A673 (cell line): ENCODE results near the gene SMIM38. TPM values are rescaled to one million over a fixed set of nuclear protein-coding genes. Genes with fewer than 3 reads are reported as not detected.
A peak's percentile ranks its signal among the peaks of the same experiment; 100 is the strongest.

ENCODE experiments used
- BruUV-seq: library from RNA; stranded (reverse); fragments of 400-500 nt; replicated peaks from 2 replicates; lab custom pipeline; 2021; lab: Mats Ljungman, UMichigan
- CTCF ChIA-PET: fragments of 300-600 bp; sonication (Branson Sonifier 250); formaldehyde crosslinking; loops from one replicate; lab custom pipeline; 2022; ENCODE audit warnings: antibody characterized with exemption; lab: Charles Lee
- POLR2A ChIA-PET: fragments of 300-600 bp; sonication (Branson Sonifier 250); formaldehyde crosslinking; loops from one replicate; lab custom pipeline; 2022; ENCODE audit warnings: antibody characterized with exemption; ENCODE audit not compliant: low non-redundant PET; lab: Charles Lee
- DNase-seq: peaks from one replicate; pipeline ENCODE4 v3.0.0-alpha.2; 2015; ENCODE audit warnings: low spot score
- H3K27ac ChIP-seq: fragments of 200-600 bp; sonication (generic); 2 replicates; pipeline ENCODE4 v1.5.1; 2016; ENCODE audit warnings: mixed run types, low read depth, mild to moderate bottlenecking, mixed read lengths, antibody characterized with exemption, low read length; ENCODE audit not compliant: poor library complexity, severe bottlenecking
- H3K27me3 ChIP-seq: fragments of 200-600 bp; sonication (generic); replicated peaks from 2 replicates; pipeline ENCODE4 v1.6.1; 2017; ENCODE audit warnings: mixed run types, low read depth, mild to moderate bottlenecking, mixed read lengths, antibody characterized with exemption, low read length; ENCODE audit not compliant: insufficient read depth, poor library complexity
- H3K36me3 ChIP-seq: fragments of 200-600 bp; sonication (generic); 2 replicates; pipeline ENCODE4 v1.6.1; 2016; ENCODE audit warnings: mixed run types, mild to moderate bottlenecking, mixed read lengths, antibody characterized with exemption, low read length; ENCODE audit not compliant: insufficient read depth, poor library complexity, severe bottlenecking
- H3K4me1 ChIP-seq: fragments of 200-600 bp; sonication (generic); 2 replicates; pipeline ENCODE4 v1.6.1; 2017; ENCODE audit warnings: mixed run types, mild to moderate bottlenecking, mixed read lengths, antibody characterized with exemption, low read length; ENCODE audit not compliant: insufficient read depth, poor library complexity, severe bottlenecking
- H3K4me3 ChIP-seq: fragments of 200-600 bp; sonication (generic); 2 replicates; pipeline ENCODE4 v1.5.1; 2016; ENCODE audit warnings: low read depth, mixed run types, mild to moderate bottlenecking, mixed read lengths, low read length; ENCODE audit not compliant: poor library complexity, severe bottlenecking
- H3K9me3 ChIP-seq: fragments of 200-600 bp; sonication (generic); 2 replicates; pipeline ENCODE4 v1.6.1; 2016; ENCODE audit warnings: mixed run types, low read depth, mild to moderate bottlenecking, mixed read lengths, antibody characterized with exemption, low read length; ENCODE audit not compliant: poor library complexity, severe bottlenecking
- EZH2 ChIP-seq: fragments of 200-600 bp; sonication (generic); IDR thresholded peaks from 2 replicates; pipeline ENCODE4 v1.6.1; 2017; ENCODE audit warnings: borderline replicate concordance, low read depth, mild to moderate bottlenecking, mixed read lengths, antibody characterized with exemption, low read length; ENCODE audit not compliant: poor library complexity, severe bottlenecking
- intact Hi-C: fragments of 100-400 bp; cut with micrococcal nuclease; formaldehyde crosslinking; loops from one replicate; pipeline ENCODE4 v1.10.0; 2022; ENCODE audit not compliant: unreplicated experiment
- total RNA-seq: library from RNA; stranded (reverse); gene quantifications from 2 replicates; pipeline ENCODE4 v1.2.3, GENCODE V29; 2021
- TF ChIP-seq, protein P1 (sequence below): fragments of 300-800, 200-600 bp; sonication (generic); conservative IDR thresholded peaks from 2 replicates; pipeline ENCODE4 v1.5.1; 2017; ENCODE audit warnings: low read depth, mild to moderate bottlenecking, antibody characterized with exemption, low read length, moderate library complexity, mixed read lengths

Gene SMIM38
- total RNA-seq, 1 experiment from 2014 or later: 0.88 TPM

DNA sequence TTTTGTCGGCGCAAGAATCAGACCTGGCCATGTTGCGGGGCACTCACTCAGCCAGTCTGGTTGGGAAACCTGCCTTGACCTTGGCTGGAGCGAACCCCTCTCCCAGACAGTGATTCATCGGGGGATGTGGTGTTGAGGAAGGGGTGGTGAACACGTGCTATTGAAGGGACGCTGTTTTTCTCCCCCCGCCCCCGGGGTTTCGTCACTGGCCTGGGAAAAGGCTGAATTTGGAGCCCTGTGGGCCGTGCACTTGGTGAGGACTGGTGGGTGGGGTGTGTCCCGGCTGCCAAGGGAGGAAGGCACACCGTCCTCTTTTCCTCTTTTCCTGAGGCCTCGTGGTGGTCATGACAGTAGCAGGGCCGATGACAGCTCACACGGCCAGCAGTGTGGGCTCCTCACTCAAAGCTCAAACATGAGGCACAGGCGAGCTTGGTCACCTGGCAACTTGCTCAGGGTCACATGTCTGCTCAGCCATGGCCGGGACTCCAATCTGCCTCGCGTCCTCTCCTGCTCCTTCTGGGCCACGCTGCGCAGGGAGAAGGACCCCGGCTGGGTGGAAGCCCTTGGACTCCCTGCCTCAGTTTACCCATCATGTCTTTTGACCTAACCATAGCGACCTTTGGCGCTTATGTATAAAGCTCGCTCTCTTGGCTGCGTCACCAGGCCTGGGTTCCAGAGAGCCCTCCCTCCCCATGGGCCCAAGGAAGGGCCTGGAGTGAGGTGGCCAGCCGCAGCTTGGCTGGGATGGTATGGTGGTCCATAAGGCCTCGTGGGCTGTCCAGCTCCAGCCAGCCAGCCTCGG is 49.4 kb downstream of the SMIM38 start:
- CTCF ChIA-PET: interaction anchor here (1.4 kb wide), 1 partner anchor 104 kb away, joined by 4 read pairs; no protein-coding TSS in a partner anchor
- BruUV-seq: no TSS peak
- TF ChIP-seq, protein P1, sequence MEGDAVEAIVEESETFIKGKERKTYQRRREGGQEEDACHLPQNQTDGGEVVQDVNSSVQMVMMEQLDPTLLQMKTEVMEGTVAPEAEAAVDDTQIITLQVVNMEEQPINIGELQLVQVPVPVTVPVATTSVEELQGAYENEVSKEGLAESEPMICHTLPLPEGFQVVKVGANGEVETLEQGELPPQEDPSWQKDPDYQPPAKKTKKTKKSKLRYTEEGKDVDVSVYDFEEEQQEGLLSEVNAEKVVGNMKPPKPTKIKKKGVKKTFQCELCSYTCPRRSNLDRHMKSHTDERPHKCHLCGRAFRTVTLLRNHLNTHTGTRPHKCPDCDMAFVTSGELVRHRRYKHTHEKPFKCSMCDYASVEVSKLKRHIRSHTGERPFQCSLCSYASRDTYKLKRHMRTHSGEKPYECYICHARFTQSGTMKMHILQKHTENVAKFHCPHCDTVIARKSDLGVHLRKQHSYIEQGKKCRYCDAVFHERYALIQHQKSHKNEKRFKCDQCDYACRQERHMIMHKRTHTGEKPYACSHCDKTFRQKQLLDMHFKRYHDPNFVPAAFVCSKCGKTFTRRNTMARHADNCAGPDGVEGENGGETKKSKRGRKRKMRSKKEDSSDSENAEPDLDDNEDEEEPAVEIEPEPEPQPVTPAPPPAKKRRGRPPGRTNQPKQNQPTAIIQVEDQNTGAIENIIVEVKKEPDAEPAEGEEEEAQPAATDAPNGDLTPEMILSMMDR: no peak
- no peak for TF ChIP-seq EZH2
- Histone ChIP-seq H3K27ac (peak overlapping the region; percentile 97), H3K27me3 (no peaks in the 10 kb centered on the region), H3K9me3 (peaks cover 8% of the 10 kb centered on the region), H3K4me3 (no peak overlapping the region), H3K36me3 (no peaks in the 10 kb centered on the region), H3K4me1 (peaks cover 21% of the 10 kb centered on the region)
- DNase-seq: no peak
- intact Hi-C loops: loop anchor here (5.0 kb wide), 2 partner anchors 73 to 1062 kb away; no protein-coding TSS in a partner anchor
- POLR2A ChIA-PET: no interaction called here

Other genes starting within 250 kb of the SMIM38 start
- not detected in 2 replicates for gene MRGPRD, start 174.9 kb upstream of the SMIM38 start, total RNA-seq
- 5.2 and 9.3 TPM in 2 replicates for gene MRGPRF, start 142.7 kb upstream of the SMIM38 start, total RNA-seq
- gene TPCN2, start 107.0 kb upstream of the SMIM38 start, total RNA-seq: 28.9 and 29.9 TPM in 2 replicates
- gene MYEOV, start 138.2 kb downstream of the SMIM38 start, total RNA-seq: 174 and 192 TPM in 2 replicates